Upper lobe of left lung (tissue), 6 donors: ENCODE measurements around the gene GRB14. TPM values are rescaled to one million over a fixed set of nuclear protein-coding genes. Genes with fewer than 3 reads are reported as not detected.

ENCODE experiments used
- ATAC-seq, 2 donors: fragments of 200-7000 bp; cut with Tn5 transposase; one replicate each; pipeline ENCODE4 v1.9.1; 2022; ENCODE audit warnings: mild to moderate bottlenecking in 2 of 2, moderate library complexity in 2 of 2; ENCODE audit not compliant: low FRiP score in 2 of 2
- DNase-seq, 2 donors: peaks; one replicate each; pipeline ENCODE4 v3.0.0-alpha.2; 2019 to 2020
- H3K27ac ChIP-seq, 4 donors: fragments of 200-600 bp; sonication (generic); one replicate each; pipeline ENCODE4 v1.5.1; 2016 to 2019
- H3K27me3 ChIP-seq, 4 donors: fragments of 200-600 bp; sonication (generic); one replicate each; pipeline ENCODE4 v1.5.1; 2017 to 2019
- H3K36me3 ChIP-seq, 4 donors: fragments of 200-600 bp; sonication (generic); one replicate each; pipeline ENCODE4 v1.5.1; 2016 to 2019
- H3K4me1 ChIP-seq, 4 donors: fragments of 200-600 bp; sonication (generic); one replicate each; pipeline ENCODE4 v1.5.1; 2018 to 2019
- H3K4me3 ChIP-seq, 4 donors: fragments of 200-600 bp; sonication (generic); one replicate each; pipeline ENCODE4 v1.5.1; 2017 to 2019; ENCODE audit warnings: mild to moderate bottlenecking in 2 of 4, moderate library complexity in 1 of 4
- H3K9me3 ChIP-seq, 4 donors: fragments of 200-600 bp; sonication (generic); one replicate each; pipeline ENCODE4 v1.5.1; 2018 to 2019
- EP300 ChIP-seq, 4 donors: sonication (generic); formaldehyde crosslinking; IDR thresholded peaks; one replicate each; pipeline ENCODE4 v1.5.1; 2017; ENCODE audit warnings: antibody characterized with exemption in 4 of 4, control low read depth in 2 of 4
- POLR2A ChIP-seq, 4 donors: fragments of 450-650 bp; IDR thresholded peaks; one replicate each; pipeline ENCODE4 v1.5.1; 2016 to 2017; ENCODE audit warnings: antibody characterized with exemption in 4 of 4, mild to moderate bottlenecking in 2 of 4
- POLR2AphosphoS5 ChIP-seq, 2 donors: sonication (generic); formaldehyde crosslinking; IDR thresholded peaks; one replicate each; pipeline ENCODE4 v1.5.1; 2017; ENCODE audit warnings: antibody characterized with exemption in 2 of 2
- WGBS, 2 donors: methylation state at CpG; one replicate each; pipeline ENCODE4 v1.1.5; 2017 to 2018; 5-methylcytosine and 5-hydroxymethylcytosine counted together
- total RNA-seq, 6 donors: library from RNA; depleted of rRNA in 4 of 6; stranded (reverse); fragments of >200 nt in 4 of 6; gene quantifications; one replicate each; pipeline versions ENCODE4 v1.1.0 to v1.2.1, GENCODE V29; 2016 to 2021
- TF ChIP-seq, protein P1 (sequence below), 6 experiments: fragments of 450-650 bp in 4 of 6; fragments of 200-600 bp in 2 of 6; sonication (generic) in 2 of 6; IDR thresholded peaks; one replicate each; pipeline ENCODE4 v1.5.1; 2016 to 2019; ENCODE audit warnings: antibody characterized with exemption in 6 of 6
- donor health status: DM: no; HTN: no; CAD: no; lungs with moderate emphysema.
- donor health status: DM: no; HTN: yes; CAD: no; lungs with severe emphysema.

Gene GRB14
- total RNA-seq, 6 donors from 2014 or later: 1.4 to 10.5 (median 3.0) TPM

DNA sequence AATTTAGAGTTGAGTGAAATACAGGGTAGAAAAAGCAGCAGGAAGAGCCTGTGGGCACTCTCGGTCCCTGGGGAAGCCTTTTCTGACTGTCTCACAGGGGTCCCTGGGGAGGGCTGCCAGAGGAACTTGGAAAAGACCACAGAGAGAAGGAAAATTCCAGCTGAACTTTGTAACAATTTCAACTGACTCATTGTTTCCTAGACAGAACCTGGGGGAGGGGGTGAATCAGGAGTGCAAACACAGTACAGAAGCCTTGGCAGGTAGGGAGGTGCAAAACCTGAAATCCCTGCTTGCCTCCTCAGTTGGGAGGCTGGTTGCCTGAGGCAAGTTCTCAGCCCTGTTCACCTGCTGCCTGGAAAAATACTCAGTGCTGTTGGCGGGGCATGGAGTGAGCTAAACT lies 106.8 kb downstream of the GRB14 start:
- Histone ChIP-seq H3K27me3 (no peaks in the 10 kb centered on the region), H3K9me3 (peaks cover 0 to 9% (median 2%) of the 10 kb centered on the region in 4 donors), H3K4me1 (no peaks in the 10 kb centered on the region), H3K27ac (no peak overlapping the region), H3K4me3 (no peak overlapping the region), H3K36me3 (no peaks in the 10 kb centered on the region)
- 79 to 90% methylated on average over 2 of the region's 2 CpGs for WGBS, 2 donors
- ATAC-seq (no peak), DNase-seq (no peak)
- TF ChIP-seq EP300 (IDR thresholded peaks at IDR 0.05) (no peak), POLR2A (IDR thresholded peaks at IDR 0.05) (no peak), POLR2AphosphoS5 (IDR thresholded peaks at IDR 0.05) (no peak)
- TF ChIP-seq, protein P1, sequence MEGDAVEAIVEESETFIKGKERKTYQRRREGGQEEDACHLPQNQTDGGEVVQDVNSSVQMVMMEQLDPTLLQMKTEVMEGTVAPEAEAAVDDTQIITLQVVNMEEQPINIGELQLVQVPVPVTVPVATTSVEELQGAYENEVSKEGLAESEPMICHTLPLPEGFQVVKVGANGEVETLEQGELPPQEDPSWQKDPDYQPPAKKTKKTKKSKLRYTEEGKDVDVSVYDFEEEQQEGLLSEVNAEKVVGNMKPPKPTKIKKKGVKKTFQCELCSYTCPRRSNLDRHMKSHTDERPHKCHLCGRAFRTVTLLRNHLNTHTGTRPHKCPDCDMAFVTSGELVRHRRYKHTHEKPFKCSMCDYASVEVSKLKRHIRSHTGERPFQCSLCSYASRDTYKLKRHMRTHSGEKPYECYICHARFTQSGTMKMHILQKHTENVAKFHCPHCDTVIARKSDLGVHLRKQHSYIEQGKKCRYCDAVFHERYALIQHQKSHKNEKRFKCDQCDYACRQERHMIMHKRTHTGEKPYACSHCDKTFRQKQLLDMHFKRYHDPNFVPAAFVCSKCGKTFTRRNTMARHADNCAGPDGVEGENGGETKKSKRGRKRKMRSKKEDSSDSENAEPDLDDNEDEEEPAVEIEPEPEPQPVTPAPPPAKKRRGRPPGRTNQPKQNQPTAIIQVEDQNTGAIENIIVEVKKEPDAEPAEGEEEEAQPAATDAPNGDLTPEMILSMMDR (IDR thresholded peaks at IDR 0.05): no peak

DNA sequence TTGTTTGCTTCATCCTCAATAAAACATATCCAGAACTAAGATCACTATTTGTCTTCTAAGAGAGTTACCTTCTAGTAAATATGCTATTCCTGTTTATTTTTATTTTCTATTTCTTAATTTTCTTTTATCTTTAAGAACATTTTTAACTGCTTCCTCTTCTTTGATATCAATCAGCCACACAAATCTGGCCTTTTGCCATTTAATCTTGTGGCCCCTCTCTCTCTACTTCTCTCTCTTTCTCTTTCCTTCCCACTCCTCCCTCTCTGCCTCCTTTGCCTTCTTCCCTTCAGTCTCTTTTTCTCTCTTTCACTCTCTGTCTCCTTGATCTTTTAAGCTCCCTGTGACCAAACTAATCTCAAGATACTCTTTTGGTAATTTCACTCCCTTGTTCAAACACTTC lies 108.4 kb downstream of the GRB14 start:
- Histone ChIP-seq H3K36me3 (no peaks in the 10 kb centered on the region), H3K4me3 (no peak overlapping the region), H3K27ac (no peak overlapping the region), H3K27me3 (no peaks in the 10 kb centered on the region), H3K9me3 (peaks cover 0 to 9% (median 2%) of the 10 kb centered on the region in 4 donors), H3K4me1 (no peaks in the 10 kb centered on the region)
- no peak for ATAC-seq
- no peak for DNase-seq
- TF ChIP-seq, protein P1 (IDR thresholded peaks at IDR 0.05): no peak
- TF ChIP-seq POLR2A (IDR thresholded peaks at IDR 0.05) (no peak), EP300 (IDR thresholded peaks at IDR 0.05) (no peak), POLR2AphosphoS5 (IDR thresholded peaks at IDR 0.05) (no peak)

DNA sequence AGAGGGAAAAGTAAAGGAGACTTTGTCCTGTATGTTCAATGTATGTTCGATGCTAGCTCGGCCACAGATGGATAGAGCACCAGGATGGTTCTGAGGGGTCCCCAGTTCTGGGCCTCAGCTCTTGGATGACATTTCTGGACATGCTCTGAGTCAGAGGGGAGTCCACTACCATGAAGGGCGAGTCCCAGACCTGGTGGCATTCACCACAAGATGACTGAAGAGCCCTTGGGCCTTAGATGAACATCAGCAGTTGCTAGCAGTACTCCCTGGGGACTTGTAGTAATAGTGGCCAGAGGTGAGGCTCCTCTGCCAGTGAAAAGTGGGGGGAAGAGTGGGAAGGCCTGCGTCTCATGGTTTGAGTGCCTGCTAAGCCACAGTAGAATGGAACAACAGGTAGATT lies 109.5 kb downstream of the GRB14 start:
- Histone ChIP-seq H3K4me3 (no peak overlapping the region), H3K27ac (no peak overlapping the region), H3K36me3 (no peaks in the 10 kb centered on the region), H3K27me3 (no peaks in the 10 kb centered on the region), H3K4me1 (no peaks in the 10 kb centered on the region), H3K9me3 (peaks cover 0 to 9% (median 2%) of the 10 kb centered on the region in 4 donors)
- 90% methylated on average over 4 of the region's 4 CpGs for WGBS, 2 donors
- ATAC-seq (no peak), DNase-seq (no peak)
- TF ChIP-seq EP300 (IDR thresholded peaks at IDR 0.05) (no peak), POLR2A (IDR thresholded peaks at IDR 0.05) (no peak), POLR2AphosphoS5 (IDR thresholded peaks at IDR 0.05) (no peak)
- TF ChIP-seq, protein P1 (IDR thresholded peaks at IDR 0.05): no peak

- DNase-seq: no peak
- no peaks in the 10 kb centered on the region for H3K4me1 ChIP-seq
- no peak overlapping the region for H3K4me3 ChIP-seq
- ATAC-seq: peak in 1 of 2 donors; percentile 11
- no peak for TF ChIP-seq POLR2AphosphoS5 (IDR thresholded peaks at IDR 0.05)
- TF ChIP-seq EP300 (IDR thresholded peaks at IDR 0.05): no peak
- TF ChIP-seq, protein P1 (IDR thresholded peaks at IDR 0.05): no peak
- TF ChIP-seq POLR2A (IDR thresholded peaks at IDR 0.05): no peak
- 72 to 74% methylated on average over 5 to 7 of the region's 7 CpGs for WGBS, 2 donors
- no peaks in the 10 kb centered on the region for H3K27me3 ChIP-seq
- no peak overlapping the region for H3K27ac ChIP-seq
- no peaks in the 10 kb centered on the region for H3K36me3 ChIP-seq
- peaks cover 0 to 6% (median 0%) of the 10 kb centered on the region in 4 donors for H3K9me3 ChIP-seq
Observed at GRCh38 chr2:164510895-164511294, 110.4 kb downstream of the GRB14 start.

DNA sequence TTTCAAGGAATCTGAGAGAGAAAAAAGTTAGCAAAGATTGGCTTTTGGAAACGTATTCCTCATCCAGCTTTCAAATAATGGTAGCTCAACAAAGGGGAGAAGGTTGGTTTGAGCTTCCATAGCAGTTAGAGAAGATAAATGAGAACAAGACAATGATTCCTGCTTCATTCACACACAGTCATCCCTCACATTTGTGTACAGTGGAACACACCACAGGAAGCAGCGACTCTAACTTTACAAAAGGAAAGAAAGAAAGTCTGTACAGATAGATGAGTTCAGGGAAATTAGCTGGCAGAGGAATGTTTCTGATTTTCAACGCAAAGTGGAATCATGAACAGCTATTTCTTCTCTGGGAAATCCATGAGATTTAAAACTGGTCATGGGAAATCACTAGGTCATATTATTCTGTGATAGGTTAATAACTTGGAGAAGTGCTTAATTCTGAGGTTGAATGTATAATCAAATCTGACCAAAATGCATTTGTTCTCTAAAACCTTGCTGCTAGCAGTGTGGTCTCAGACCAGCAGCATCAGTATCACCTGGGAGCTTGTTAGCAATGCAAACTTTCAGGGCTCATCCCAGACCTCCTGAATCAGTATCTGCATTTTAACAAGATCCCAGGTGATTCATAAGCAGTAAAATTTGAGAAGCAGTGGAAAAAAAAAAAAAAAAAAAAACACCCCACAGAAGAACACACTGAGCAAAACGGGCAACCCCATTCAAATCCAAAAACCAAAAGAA lies 112.0 kb downstream of the GRB14 start:
- ATAC-seq (no peak), DNase-seq (no peak)
- no peaks in the 10 kb centered on the region for H3K9me3 ChIP-seq
- no peaks in the 10 kb centered on the region for H3K4me1 ChIP-seq
- TF ChIP-seq EP300 (IDR thresholded peaks at IDR 0.05) (no peak), POLR2A (IDR thresholded peaks at IDR 0.05) (no peak), POLR2AphosphoS5 (IDR thresholded peaks at IDR 0.05) (no peak)
- TF ChIP-seq, protein P1 (IDR thresholded peaks at IDR 0.05): no peak
- H3K4me3 ChIP-seq: no peak overlapping the region
- no peaks in the 10 kb centered on the region for H3K27me3 ChIP-seq
- no peaks in the 10 kb centered on the region for H3K36me3 ChIP-seq
- no peak overlapping the region for H3K27ac ChIP-seq
- 71 to 73% methylated on average over 4 of the region's 4 CpGs for WGBS, 2 donors
